Lower leg skin (tissue), 4 donors: ENCODE results near the gene SMIM27. TPM values are rescaled to one million over a fixed set of nuclear protein-coding genes. Genes with fewer than 3 reads are reported as not detected.

Experiments
- DNase-seq, 2 donors: peaks; one replicate each; pipeline ENCODE4 v3.0.0-alpha.2; 2019; ENCODE audit warnings: low spot score in 2 of 2
- H3K4me3 ChIP-seq: fragments of 200-600 bp; sonication (generic); 2 replicates; pipeline ENCODE4 v1.5.1; 2017; ENCODE audit warnings: mild to moderate bottlenecking, low read depth; ENCODE audit not compliant: poor library complexity, severe bottlenecking
- POLR2A ChIP-seq, 2 donors: fragments of 450-650 bp; IDR thresholded peaks; one replicate each; pipeline ENCODE4 v1.6.1; 2016 to 2017; ENCODE audit warnings: antibody characterized with exemption in 2 of 2, mild to moderate bottlenecking in 1 of 2, moderate library complexity in 1 of 2
- WGBS, 2 donors: methylation state at CpG; one replicate each; pipeline ENCODE4 v1.1.5; 2018; 5-methylcytosine and 5-hydroxymethylcytosine counted together
- intact Hi-C: fragments of 100-400 bp; cut with DNase I; formaldehyde crosslinking; loops from one replicate; pipeline ENCODE4 v1.15.0; 2023; ENCODE audit warnings: low total_unique reads
- total RNA-seq, 4 donors: library from RNA; depleted of rRNA; stranded (reverse); fragments of >200 nt; gene quantifications; one replicate each; pipeline ENCODE4 v1.1.0, GENCODE V29; 2016
- TF ChIP-seq, protein P1 (sequence below), 3 donors: fragments of 450-650 bp; IDR thresholded peaks; one replicate each; pipeline ENCODE4 v1.5.1; 2016; ENCODE audit warnings: antibody characterized with exemption in 3 of 3, mild to moderate bottlenecking in 3 of 3, moderate library complexity in 2 of 3

SMIM27 gene
- total RNA-seq, 4 donors from 2014 or later = 4.2 to 9.5 (median 7.0) TPM

DNA sequence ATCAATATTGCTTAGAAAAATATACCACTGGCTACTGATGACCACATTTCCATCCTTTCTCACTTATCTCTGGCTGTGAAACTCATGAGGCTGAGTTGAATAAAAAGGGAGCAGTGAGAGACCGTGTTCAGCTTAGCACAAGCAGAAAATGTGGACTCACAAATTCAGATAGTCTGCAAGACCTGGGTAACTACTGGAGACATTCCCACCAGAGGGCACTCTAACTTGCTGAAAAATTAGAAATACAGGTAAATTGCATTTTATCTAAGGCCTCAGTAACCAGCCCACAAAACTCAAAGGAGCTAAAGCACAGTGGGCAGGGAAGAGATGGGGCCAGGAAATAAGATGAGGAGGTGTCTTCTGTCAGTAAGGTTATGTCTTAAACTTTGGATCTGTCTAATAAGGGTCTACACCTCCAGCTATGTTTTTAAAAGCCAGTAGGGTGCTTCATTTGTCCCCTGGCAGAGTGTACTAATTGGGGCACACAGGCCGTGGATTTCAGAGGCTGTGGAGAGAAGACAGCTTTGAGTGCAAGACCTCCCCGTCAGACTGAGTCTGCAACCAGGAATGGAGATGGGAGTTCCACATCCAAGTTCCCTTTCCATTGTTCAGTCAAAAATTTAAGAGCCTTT, 29.5 kb downstream of the SMIM27 start:
- intact Hi-C loops = loop anchor here (5.0 kb wide), 1 partner anchor 204 kb away; no protein-coding TSS in a partner anchor
- WGBS, 2 donors = 36 to 42% methylated on average over 3 of the region's 3 CpGs
- no peak overlapping the region for H3K4me3 ChIP-seq
- no peak for DNase-seq
- TF ChIP-seq POLR2A (IDR thresholded peaks at IDR 0.05) = no peak
- TF ChIP-seq, protein P1, sequence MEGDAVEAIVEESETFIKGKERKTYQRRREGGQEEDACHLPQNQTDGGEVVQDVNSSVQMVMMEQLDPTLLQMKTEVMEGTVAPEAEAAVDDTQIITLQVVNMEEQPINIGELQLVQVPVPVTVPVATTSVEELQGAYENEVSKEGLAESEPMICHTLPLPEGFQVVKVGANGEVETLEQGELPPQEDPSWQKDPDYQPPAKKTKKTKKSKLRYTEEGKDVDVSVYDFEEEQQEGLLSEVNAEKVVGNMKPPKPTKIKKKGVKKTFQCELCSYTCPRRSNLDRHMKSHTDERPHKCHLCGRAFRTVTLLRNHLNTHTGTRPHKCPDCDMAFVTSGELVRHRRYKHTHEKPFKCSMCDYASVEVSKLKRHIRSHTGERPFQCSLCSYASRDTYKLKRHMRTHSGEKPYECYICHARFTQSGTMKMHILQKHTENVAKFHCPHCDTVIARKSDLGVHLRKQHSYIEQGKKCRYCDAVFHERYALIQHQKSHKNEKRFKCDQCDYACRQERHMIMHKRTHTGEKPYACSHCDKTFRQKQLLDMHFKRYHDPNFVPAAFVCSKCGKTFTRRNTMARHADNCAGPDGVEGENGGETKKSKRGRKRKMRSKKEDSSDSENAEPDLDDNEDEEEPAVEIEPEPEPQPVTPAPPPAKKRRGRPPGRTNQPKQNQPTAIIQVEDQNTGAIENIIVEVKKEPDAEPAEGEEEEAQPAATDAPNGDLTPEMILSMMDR (IDR thresholded peaks at IDR 0.05) = no peak

DNA sequence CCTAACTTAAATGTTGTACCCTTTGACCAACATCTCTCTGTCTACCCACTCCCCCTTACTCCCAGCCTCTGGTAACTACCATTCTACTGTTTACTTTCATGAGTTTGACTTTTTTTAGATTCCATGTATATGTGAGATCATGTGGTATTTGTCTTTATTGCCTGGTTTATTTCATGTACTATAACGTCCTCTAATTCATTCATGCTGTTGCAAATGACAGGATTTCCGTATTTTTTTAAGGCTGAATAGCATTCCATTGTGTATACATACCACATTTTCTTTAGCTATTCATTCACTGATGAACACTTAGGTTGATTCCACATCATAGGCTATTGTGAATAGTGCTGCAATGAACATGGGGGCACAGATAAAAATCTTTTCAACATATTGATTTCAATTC, 32.7 kb downstream of the SMIM27 start:
- no peak for TF ChIP-seq POLR2A (IDR thresholded peaks at IDR 0.05)
- TF ChIP-seq, protein P1 (IDR thresholded peaks at IDR 0.05) = no peak
- intact Hi-C loops = loop anchor here (5.0 kb wide), 2 partner anchors 207 to 383 kb away; no protein-coding TSS in a partner anchor
- H3K4me3 ChIP-seq = no peak overlapping the region
- no peak for DNase-seq
- 31 to 40% methylated on average over 2 of the region's 2 CpGs for WGBS, 2 donors

DNA sequence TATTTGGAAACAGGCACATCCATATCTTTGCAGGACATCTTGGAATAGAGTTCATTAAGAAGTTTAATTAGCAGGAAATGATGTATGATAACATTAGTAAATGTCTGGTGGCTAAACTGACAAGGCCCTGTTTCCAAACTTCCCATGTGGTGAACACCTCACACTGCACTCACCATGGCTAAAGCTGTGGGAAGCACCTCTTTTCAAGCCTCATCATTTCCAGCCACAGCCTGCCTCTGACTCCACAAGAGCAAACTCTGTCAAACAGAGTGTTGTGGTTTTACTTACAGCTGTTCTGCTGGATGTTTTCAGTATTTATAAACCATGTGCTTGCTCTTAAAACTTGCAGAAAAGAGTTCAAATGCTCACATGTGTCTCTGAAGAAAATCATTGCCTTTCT, 35.8 kb downstream of the SMIM27 start:
- TF ChIP-seq POLR2A (IDR thresholded peaks at IDR 0.05) = no peak
- TF ChIP-seq, protein P1 (IDR thresholded peaks at IDR 0.05) = no peak
- no peak overlapping the region for H3K4me3 ChIP-seq
- DNase-seq = no peak
- intact Hi-C loops = loop anchor here (5.0 kb wide), 1 partner anchor 379 kb away; no protein-coding TSS in a partner anchor

DNA sequence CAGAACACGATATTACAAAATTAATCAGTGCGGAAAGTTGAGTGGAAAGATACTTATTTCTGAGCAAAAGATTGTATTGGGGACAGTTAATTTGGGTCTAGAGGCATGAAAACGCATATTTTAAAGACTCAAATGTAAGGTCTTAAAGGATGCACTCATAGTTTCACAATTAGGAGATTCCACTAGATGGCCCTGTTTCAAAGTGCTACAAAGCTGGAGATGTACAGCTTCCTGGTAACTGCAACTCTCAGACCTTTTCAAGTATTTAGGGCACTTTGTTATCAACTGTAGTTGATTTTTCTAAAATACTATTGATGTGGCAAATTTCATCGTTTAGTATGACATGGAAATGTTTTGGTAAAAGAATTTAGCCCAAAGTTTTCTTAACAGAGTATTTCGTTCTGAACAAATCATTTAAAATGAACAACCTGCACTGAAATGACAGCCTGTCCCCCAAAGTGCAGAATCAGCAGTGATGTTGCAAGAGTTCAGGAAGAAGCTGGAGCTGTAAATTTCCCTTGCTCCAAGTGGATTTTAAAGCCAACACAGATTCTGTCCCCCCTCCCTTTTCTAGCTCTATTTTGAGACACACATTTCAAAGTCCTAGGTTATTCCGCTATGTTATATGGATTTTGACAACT, 37.1 kb downstream of the SMIM27 start:
- DNase-seq = no peak
- intact Hi-C loops = loop anchor here (5.0 kb wide), 1 partner anchor 378 kb away; no protein-coding TSS in a partner anchor
- TF ChIP-seq POLR2A (IDR thresholded peaks at IDR 0.05) = no peak
- TF ChIP-seq, protein P1 (IDR thresholded peaks at IDR 0.05) = no peak
- 50 to 57% methylated on average over 6 of the region's 6 CpGs for WGBS, 2 donors
- no peak overlapping the region for H3K4me3 ChIP-seq

DNA sequence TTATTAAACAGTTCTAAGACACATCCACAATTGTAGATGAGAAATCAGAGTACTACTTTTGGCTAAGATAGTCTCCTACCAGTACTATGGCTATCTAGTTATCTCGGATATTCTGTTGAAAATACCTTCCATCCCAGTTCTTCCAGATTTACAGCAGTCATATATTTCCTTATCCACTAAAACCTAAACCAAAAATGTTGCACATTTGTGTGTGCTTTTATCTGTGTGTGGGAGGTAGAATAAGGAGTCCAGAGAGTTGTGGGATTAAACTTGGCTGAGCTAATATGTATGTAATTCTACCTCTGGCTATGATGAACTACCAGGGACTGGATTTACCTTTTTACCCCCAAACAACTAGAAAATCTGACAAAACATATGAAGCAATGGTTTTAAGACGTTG, 38.3 kb downstream of the SMIM27 start:
- DNase-seq = no peak
- no peak overlapping the region for H3K4me3 ChIP-seq
- 55 to 71% methylated on average over 2 of the region's 2 CpGs for WGBS, 2 donors
- intact Hi-C loops = no loop called here
- TF ChIP-seq POLR2A (IDR thresholded peaks at IDR 0.05) = no peak
- TF ChIP-seq, protein P1 (IDR thresholded peaks at IDR 0.05) = no peak
